Adrenal gland (tissue), 5 donors: ENCODE measurements around the gene GDF2.

ENCODE experiments used
- CTCF ChIP-seq, 6 experiments: fragments of 450-650 bp in 4 of 6; fragments of 200-600 bp in 2 of 6; sonication (generic) in 1 of 6; IDR thresholded peaks; 1 replicate in 5 of 6; 2 replicates in 1 of 6; pipeline versions ENCODE4 v1.5.1 to v1.8.0; 2016 to 2021; ENCODE audit warnings: antibody characterized with exemption in 6 of 6, mild to moderate bottlenecking in 2 of 6, moderate library complexity in 1 of 6
- POLR2A ChIP-seq, 2 donors: fragments of 450-650 bp; IDR thresholded peaks; one replicate each; pipeline ENCODE4 v1.6.1; 2017; ENCODE audit warnings: antibody characterized with exemption in 2 of 2, mild to moderate bottlenecking in 2 of 2, moderate library complexity in 1 of 2
- donor health status: DM: no; HTN: no; CAD: no.

- TF ChIP-seq POLR2A (IDR thresholded peaks at IDR 0.05) (no peak), CTCF (IDR thresholded peaks at IDR 0.05) (no peak)
Measured at GRCh38 chr10:47296941-47297340, 25.3 kb upstream of the GDF2 start.
